ENCODE data around the gene BOD1L1.

BOD1L1 gene

DNA sequence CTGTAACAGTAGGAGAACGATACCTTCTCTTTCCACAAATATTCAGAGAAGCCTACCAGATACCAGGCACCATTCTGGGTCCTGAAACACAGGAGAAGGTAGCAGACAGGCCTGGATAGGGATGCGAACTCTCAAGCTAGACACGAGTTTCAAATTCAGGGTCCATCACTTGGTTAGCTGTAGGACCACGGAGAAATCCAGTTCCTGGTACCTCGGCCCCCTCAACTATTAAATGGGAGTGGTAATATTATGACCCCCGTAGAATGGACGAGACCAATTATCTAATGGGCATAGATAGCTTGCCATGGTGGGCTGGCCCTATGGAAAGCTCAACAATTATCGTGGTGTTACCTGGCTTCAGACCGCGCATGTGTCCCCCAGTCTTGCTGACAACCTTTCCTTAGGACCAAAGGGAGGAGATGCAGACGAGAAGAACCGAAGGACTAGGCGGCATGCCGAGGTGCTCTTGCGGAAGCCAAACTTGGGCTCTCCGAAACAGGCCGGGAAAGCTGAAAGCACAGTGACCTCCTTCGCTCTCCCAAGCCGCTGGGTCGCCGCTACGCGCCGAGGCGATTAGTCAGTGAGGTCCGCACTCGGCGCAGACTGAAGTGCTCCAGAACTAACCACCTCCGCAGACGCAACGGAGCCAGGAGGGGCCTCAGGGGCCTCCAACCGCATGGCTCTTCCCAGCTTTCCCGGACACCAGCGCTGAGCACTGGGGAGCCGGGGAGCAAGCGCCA lies 102.9 kb downstream of the BOD1L1 start:
- DNase-seq (ENCODE audit: low spot score) = no peak

DNA sequence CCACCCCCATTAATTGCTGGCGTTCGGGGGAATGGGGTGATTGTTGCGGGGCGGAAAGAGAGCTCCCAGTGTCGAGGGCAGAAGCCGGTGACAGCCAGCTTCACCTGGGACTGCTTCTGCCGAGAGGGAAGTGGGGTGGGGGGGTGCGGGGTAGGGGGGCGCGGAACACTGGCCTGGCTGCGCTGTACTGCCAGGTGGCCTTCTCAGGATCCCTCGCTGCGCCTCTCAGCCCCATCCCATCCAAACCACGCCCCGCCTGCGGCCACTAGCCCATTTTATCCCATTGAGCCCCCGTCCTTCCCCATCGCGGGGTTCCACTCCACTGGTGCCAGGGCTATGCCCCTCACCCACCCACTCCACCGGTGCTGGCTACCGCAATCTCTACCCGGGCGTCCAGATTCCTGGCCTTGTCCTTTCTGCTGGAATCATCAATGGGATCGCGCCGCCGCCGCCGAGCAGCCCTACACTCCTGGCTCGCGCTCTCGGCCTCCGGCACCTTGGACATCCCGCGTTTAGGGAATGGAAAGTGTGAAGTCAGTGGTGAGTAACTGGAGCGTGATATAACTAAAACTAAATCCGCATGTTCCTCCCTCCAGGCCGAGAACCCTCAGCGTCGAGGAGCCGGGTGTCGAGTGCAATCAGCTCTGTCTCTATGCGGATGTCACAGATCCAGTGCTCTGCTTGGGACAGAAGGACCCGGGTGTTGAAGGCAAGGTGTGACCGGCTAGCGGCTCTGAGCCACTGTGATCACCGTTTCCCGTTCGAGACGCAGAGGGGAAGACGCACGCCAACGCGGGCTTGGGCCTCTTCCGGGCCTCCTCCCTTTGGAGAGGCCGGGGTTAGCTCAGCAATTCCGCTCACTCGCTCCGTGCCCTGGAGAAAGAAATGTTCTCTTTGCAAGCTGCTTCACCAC lies 103.7 kb downstream of the BOD1L1 start:
- no peak for DNase-seq (ENCODE audit: low spot score)

DNA sequence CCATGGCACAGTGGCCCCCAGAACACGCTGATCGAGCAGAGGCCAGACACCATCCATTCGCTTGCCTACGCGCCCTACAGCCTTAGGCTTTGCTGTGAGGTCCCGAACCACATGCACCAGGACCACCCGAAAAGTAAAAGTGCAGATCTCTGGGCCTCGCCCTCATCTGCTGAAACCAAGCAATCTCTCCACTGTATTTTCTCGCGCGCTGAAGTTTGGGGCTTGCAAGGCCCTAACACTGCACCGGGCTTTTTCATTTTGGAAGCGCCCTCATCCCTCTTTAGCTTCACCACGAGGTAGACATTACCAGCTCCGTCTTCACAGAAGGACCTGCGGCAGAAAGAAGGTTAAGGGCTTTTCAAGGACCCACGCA lies 104.4 kb downstream of the BOD1L1 start:
- DNase-seq (ENCODE audit: low spot score) = no peak

DNA sequence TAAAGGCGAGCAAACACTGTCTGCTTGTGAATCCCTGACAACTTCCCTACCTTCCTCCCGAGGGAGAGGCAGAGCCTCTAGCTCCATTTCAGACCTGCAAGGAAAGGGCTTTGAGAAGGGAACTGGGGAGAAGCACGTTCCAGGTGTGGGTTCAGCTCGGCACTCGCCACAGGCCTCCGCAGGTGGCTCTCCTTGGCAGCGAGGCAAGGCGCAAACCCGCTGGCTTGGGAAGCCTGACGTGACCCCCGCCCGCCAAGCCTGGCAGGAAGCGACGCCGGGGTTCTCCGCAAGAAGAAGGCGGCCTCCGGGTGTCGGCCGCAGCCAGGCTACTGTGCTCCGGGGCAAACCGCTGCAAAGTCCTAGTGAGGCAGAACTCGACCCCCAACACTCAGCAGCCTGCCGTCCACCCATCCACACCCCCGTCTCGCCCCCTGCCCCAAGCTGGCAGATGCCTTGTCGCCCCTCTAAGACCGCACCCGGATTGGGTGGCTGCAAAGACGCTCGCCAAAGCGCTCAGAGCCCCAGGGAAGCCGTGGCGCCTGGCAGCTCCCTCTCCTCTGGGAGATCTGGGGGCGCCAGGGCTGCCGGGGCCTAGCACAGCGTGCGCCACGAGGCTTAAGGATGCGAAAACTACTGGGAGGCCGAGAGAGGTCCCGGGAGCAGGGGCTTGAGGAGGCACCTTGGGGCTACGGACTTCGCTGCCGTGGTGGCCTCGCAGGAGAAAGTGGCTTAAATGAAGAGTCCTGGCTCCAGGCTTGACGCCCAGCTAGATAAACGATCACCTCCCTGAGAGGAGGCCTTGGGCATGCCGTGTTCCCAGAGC lies 105.0 kb downstream of the BOD1L1 start:
- DNase-seq (ENCODE audit: low spot score) = no peak

DNA sequence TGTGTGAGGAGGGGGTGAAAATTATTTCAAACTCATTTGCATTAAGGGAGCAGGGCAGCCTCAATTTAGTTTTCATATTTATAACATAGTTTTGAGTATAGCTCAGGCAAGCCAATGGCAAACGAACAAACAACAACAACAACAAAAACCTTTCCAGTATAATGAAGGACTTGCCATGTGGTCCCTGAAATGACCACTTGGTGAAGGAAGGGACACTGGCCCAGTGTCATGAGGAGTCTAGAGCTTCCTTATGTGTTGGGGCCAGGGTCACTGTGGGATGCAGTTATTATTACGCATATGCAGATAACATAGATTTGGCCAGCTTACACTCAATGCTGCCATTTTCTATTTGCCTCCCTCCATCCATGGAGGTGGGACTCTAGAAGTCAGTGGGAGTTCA lies 106.5 kb downstream of the BOD1L1 start:
- DNase-seq (ENCODE audit: low spot score) = no peak

Data from CD4-positive, alpha-beta T cell treated with Interleukin-2 at 100 ng/mL for 4 hours (primary cell).